KMS-11 (cell line): ENCODE measurements around the gene CELF4.

Source experiments
- H2AFZ ChIP-seq: fragments of 200-600 bp; sonication (generic); 2 replicates; pipeline ENCODE4 v1.6.1; 2016; ENCODE audit warnings: antibody characterized with exemption, mixed run types, low read depth
- H3K27ac ChIP-seq: fragments of 200-600 bp; sonication (generic); 2 replicates; pipeline ENCODE4 v1.6.1; 2016; ENCODE audit warnings: mild to moderate bottlenecking, mixed run types
- H3K27me3 ChIP-seq: fragments of 200-600 bp; sonication (generic); 2 replicates; pipeline ENCODE4 v1.6.1; 2017; ENCODE audit warnings: mild to moderate bottlenecking, low read depth, mixed run types, moderate library complexity; ENCODE audit not compliant: insufficient read depth
- H3K36me3 ChIP-seq: fragments of 200-600 bp; sonication (generic); 2 replicates; pipeline ENCODE4 v1.6.1; 2017; ENCODE audit warnings: mild to moderate bottlenecking, mixed run types; ENCODE audit not compliant: insufficient read depth
- H3K4me1 ChIP-seq: fragments of 200-600 bp; sonication (generic); 2 replicates; pipeline ENCODE4 v1.6.1; 2016; ENCODE audit warnings: mild to moderate bottlenecking, low read depth, mixed run types; ENCODE audit not compliant: poor library complexity, severe bottlenecking
- H3K4me2 ChIP-seq: fragments of 200-600 bp; sonication (generic); 2 replicates; pipeline ENCODE4 v1.7.0; 2016; ENCODE audit warnings: mild to moderate bottlenecking, mixed run types
- H3K4me3 ChIP-seq: fragments of 200-600 bp; sonication (generic); IDR thresholded peaks from 2 replicates; pipeline ENCODE4 v1.6.1; 2017; ENCODE audit warnings: low read depth, low read length, mixed read lengths; ENCODE audit not compliant: insufficient read depth
- H3K79me2 ChIP-seq: fragments of 200-600 bp; sonication (generic); 2 replicates; pipeline ENCODE4 v1.6.1; 2016; ENCODE audit warnings: low read depth, mixed run types; ENCODE audit not compliant: insufficient read depth
- H3K9ac ChIP-seq: fragments of 200-600 bp; sonication (generic); 2 replicates; pipeline ENCODE4 v1.6.1; 2016; ENCODE audit warnings: mild to moderate bottlenecking, mixed run types
- H4K20me1 ChIP-seq: fragments of 200-600 bp; sonication (generic); 2 replicates; pipeline ENCODE4 v1.6.1; 2016; ENCODE audit warnings: mild to moderate bottlenecking, mixed run types; ENCODE audit not compliant: insufficient read depth
- CTCF ChIP-seq: fragments of 200-600 bp; sonication (generic); conservative IDR thresholded peaks from 2 replicates; pipeline ENCODE4 v1.6.1; 2017; ENCODE audit warnings: low read depth, mild to moderate bottlenecking, antibody characterized with exemption, low read length, moderate library complexity, mixed read lengths

Gene CELF4

GRCh38 chr18:37303009-37303408 lies 262.6 kb downstream of the CELF4 start:
- H3K27me3 ChIP-seq: no peaks in the 10 kb centered on the region
- no peak overlapping the region for H3K27ac ChIP-seq
- H3K79me2 ChIP-seq: no peaks in the 10 kb centered on the region
- no peak overlapping the region for H3K9ac ChIP-seq
- H2AFZ ChIP-seq: no peak overlapping the region
- no peaks in the 10 kb centered on the region for H3K4me1 ChIP-seq
- H4K20me1 ChIP-seq: no peaks in the 10 kb centered on the region
- H3K36me3 ChIP-seq: no peaks in the 10 kb centered on the region
- TF ChIP-seq CTCF: no peak
- no peak overlapping the region for H3K4me3 ChIP-seq
- no peak overlapping the region for H3K4me2 ChIP-seq

GRCh38 chr18:37302519-37302918 lies 263.1 kb downstream of the CELF4 start:
- H3K27ac ChIP-seq: no peak overlapping the region
- no peaks in the 10 kb centered on the region for H3K79me2 ChIP-seq
- H4K20me1 ChIP-seq: no peaks in the 10 kb centered on the region
- no peak overlapping the region for H3K4me3 ChIP-seq
- no peak for TF ChIP-seq CTCF
- H2AFZ ChIP-seq: no peak overlapping the region
- H3K4me2 ChIP-seq: no peak overlapping the region
- no peaks in the 10 kb centered on the region for H3K27me3 ChIP-seq
- H3K9ac ChIP-seq: no peak overlapping the region
- H3K36me3 ChIP-seq: no peaks in the 10 kb centered on the region
- no peaks in the 10 kb centered on the region for H3K4me1 ChIP-seq

- no peak overlapping the region for H3K9ac ChIP-seq
- H3K79me2 ChIP-seq: no peaks in the 10 kb centered on the region
- no peak overlapping the region for H3K4me2 ChIP-seq
- H3K36me3 ChIP-seq: no peaks in the 10 kb centered on the region
- H3K4me3 ChIP-seq: no peak overlapping the region
- H2AFZ ChIP-seq: no peak overlapping the region
- H3K27me3 ChIP-seq: no peaks in the 10 kb centered on the region
- H4K20me1 ChIP-seq: no peaks in the 10 kb centered on the region
- no peak for TF ChIP-seq CTCF
- H3K4me1 ChIP-seq: no peaks in the 10 kb centered on the region
- H3K27ac ChIP-seq: no peak overlapping the region
Observed at GRCh38 chr18:37299471-37300304, 265.9 kb downstream of the CELF4 start.

GRCh38 chr18:37298816-37299215 lies 266.8 kb downstream of the CELF4 start:
- no peaks in the 10 kb centered on the region for H3K4me1 ChIP-seq
- H3K27me3 ChIP-seq: no peaks in the 10 kb centered on the region
- H4K20me1 ChIP-seq: no peaks in the 10 kb centered on the region
- no peak overlapping the region for H3K27ac ChIP-seq
- TF ChIP-seq CTCF: no peak
- no peak overlapping the region for H2AFZ ChIP-seq
- no peaks in the 10 kb centered on the region for H3K36me3 ChIP-seq
- no peaks in the 10 kb centered on the region for H3K79me2 ChIP-seq
- no peak overlapping the region for H3K9ac ChIP-seq
- H3K4me3 ChIP-seq: no peak overlapping the region
- H3K4me2 ChIP-seq: no peak overlapping the region
